GM18508 (cell line): ENCODE data around the gene SHKBP1.
"Not testable (repeated sequence)": the region's sequence is repeated elsewhere in the genome, so short reads cannot be mapped to it uniquely, and the experiment has no call there.

ENCODE experiments used
- ATAC-seq: cut with Tn5 transposase; IDR thresholded peaks from one replicate; pipeline ENCODE4 v1.9.1; 2021; ENCODE audit warnings: moderate number of reproducible peaks; ENCODE audit not compliant: insufficient read depth, unreplicated experiment

The SHKBP1 gene, protein sequence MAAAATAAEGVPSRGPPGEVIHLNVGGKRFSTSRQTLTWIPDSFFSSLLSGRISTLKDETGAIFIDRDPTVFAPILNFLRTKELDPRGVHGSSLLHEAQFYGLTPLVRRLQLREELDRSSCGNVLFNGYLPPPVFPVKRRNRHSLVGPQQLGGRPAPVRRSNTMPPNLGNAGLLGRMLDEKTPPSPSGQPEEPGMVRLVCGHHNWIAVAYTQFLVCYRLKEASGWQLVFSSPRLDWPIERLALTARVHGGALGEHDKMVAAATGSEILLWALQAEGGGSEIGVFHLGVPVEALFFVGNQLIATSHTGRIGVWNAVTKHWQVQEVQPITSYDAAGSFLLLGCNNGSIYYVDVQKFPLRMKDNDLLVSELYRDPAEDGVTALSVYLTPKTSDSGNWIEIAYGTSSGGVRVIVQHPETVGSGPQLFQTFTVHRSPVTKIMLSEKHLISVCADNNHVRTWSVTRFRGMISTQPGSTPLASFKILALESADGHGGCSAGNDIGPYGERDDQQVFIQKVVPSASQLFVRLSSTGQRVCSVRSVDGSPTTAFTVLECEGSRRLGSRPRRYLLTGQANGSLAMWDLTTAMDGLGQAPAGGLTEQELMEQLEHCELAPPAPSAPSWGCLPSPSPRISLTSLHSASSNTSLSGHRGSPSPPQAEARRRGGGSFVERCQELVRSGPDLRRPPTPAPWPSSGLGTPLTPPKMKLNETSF

GRCh38 chr19:40576585-40577451 is at the start of gene SHKBP1:
Gene SHKBP1 (plus strand): TSS chr19:40576873. CDS start chr19:40576900, 27 bp downstream.
- peak; percentile 76 for ATAC-seq

- no peak for ATAC-seq
Measured at GRCh38 chr19:40528078-40528477, 48.6 kb upstream of the SHKBP1 start.

DNA sequence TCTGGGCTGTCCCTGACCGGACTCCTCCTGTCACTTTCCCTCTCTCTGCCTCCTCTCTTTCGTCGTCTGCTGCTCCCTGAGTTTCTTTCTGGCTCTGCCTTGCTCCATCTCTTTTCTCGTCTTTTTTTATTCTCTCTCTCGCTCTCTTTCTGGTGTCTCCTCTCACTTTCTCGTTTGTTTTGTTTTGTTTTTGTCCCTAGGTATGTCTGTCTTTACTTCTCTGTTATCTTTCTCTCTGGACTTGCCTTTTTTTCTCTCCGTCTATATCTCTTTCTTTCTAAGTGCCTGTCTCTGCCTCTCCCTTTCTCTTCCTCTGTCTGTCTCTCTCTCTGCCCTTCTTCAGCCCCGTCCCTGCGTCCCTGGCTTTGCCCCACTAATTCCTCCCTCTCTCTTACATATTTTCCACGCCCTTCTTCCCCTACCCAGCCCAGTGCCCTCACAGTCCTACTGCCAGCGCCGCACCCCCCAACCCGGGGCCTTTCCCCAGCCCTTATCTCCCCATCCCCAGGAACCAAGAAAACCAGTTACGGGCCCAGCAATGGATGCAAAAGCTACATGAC is 48.1 kb upstream of the SHKBP1 start:
- no peak for ATAC-seq

GRCh38 chr19:40529093-40529954 is 47.3 kb upstream of the SHKBP1 start:
- ATAC-seq: no peak

- ATAC-seq: no peak
Measured at GRCh38 chr19:40530091-40530901, 46.4 kb upstream of the SHKBP1 start.

- no peak for ATAC-seq
Measured at GRCh38 chr19:40533508-40533907, 43.2 kb upstream of the SHKBP1 start.

DNA sequence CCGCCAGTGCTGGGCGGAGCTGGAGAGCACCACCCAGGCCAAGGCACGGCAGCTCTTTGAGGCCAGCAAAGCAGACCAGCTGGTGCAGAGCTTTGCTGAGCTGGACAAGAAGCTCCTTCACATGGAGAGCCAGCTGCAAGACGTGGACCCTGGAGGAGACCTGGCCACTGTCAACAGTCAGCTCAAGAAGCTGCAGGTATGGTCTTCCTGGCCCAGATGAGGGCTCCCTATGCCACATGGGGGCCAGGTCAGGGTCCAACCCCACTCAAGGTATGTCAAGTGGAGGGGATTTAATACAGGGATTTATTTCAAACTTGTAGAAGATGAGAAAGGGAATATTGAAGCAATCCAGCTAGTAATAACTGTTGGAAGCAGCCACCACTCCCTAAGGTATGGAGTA is 42.5 kb upstream of the SHKBP1 start:
- ATAC-seq: no peak

- ATAC-seq: no peak
Measured at GRCh38 chr19:40539070-40539469, 37.6 kb upstream of the SHKBP1 start.

DNA sequence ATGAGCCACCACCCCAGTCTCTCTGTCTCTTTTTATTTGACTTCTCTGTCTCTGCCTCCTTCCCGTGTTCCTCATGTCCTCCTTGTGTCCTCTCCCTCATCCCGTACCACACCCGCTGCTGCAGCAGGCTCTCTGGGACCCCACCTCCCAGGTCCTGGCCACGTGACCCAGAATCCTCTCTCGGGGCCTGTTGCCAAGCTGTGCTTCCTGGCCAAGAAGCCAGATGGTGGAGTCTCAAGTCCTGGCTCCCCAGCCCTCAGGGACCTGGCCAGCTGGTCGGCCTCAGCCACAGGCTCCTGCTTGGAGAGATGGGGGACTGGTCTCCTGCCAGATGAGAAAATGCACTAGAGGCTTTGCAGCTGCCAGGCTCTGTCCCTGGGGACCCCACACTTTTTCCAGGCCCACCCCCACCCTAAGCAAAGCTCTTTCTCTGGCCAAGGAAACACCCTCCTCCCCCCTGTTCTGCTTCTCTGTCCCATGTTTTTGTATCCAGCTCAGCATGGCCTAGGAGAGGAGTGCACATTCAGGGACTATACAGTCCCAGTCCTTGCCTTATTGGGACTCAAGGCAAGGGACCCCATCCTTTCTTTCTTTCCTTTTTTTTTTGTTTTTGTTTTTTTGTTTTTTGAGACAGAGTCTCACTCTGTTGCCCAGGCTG is 34.3 kb upstream of the SHKBP1 start:
- no peak for ATAC-seq

DNA sequence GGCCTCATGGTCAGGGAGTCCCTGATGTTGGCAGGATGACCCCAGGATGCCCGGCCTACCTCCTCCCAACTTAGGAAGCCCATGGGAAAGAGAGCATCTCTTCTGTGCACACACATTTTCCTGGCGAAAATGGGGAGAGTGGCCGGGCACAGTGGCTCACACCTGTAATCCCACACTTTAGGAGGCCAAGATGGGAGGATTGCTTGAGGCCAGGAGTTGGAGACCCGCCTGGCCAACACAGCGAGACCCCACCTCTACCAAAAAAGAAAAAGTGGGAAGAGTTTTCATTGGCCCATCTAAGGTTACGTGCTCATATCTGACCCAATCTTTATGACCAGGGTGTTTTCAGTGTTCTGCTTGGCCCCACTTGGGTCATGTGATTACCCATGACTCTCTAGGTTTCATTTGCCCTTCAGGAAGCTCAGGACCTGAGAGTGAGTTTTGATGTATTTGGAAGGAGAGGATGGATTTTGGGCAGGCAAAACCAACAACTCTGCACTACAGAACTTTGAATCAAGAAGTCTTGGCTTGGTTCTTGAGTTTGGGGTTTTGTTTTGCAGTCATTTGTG is 33.6 kb upstream of the SHKBP1 start:
- no peak for ATAC-seq

GRCh38 chr19:40546153-40546841 is 30.4 kb upstream of the SHKBP1 start:
- ATAC-seq: not testable (repeated sequence)

DNA sequence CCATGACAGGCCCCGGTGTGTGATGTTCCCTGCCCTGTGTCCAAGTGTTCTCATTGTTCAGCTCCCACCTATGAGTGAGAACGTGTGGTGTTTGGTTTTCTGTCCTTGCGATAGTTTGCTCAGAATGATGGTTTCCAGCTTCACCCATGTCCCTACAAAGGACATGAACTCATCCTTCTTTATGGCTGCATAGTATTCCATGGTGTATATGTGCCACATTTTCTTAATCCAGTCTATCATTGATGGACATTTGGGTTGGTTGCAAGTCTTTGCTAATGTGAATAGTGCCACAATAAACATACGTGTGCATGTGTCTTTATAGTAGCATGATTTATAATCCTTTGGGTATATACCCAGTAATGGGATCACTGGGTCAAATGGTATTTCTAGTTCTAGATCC is 29.5 kb upstream of the SHKBP1 start:
- ATAC-seq: not testable (repeated sequence)

DNA sequence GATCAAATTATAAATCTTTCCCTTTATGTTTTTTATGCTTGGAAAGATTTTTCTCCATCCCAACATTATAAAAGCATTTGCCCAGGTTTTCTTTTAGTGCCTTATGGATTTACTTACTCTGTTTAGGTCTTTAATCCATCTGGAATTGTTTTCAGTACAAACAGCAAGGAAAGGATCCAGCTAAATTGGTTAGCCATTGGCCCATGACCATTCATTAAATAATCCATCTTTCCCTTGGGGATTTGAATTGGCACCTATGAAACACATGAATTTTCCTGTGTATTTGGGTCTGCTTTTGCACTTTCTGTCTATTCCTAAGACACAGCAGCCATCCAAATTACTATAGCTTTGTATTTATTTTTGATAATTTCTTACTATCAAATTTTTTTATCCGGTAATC is 28.8 kb upstream of the SHKBP1 start:
- ATAC-seq: no peak

- ATAC-seq: no peak
Measured at GRCh38 chr19:40549007-40549708, 27.5 kb upstream of the SHKBP1 start.

DNA sequence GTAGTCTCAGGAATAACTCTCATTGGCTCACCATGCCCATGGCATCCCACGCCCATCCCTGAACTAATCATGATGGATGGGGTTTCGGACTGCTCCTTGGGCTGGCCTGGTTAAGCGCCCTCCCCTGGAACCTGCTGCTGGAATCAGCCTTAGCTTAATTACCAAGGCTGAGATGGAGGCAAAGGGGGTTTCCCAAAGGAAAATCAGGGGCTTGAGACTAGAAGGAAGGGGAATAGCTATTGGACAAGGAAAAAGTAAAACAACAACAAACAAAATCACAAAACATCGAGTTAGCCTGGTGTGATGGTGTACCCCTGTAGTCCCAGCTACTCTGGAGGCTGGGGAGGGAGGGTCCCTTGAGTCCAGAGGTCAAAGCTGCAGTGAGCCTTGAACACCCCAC is 25.7 kb upstream of the SHKBP1 start:
- ATAC-seq: no peak

DNA sequence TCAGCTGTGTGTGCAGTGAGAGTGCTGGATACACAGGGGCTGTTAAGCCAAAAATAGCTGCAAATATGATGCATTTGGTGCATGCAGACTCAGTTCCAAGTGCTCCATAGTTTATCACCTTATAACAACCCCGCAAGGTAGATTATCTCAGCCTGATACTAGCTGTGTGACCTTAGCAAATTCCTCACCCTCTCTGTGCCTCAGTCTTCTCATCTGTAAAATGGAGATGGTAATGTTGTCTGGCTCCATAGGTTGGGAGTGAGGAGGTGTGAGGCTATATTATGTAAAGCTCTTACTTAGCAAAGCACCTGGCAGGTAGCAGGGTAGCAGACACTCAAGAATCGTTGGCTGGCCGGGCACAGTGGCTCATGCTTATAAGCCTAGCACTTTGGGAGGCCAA is 23.8 kb upstream of the SHKBP1 start:
- no peak for ATAC-seq
